Hypothalamus (tissue), 51 donors: ENCODE measurements around the gene EPHB1.
A peak's percentile ranks its signal among the peaks of the same experiment; 100 is the strongest.
"Not testable (repeated sequence)": the region's sequence is repeated elsewhere in the genome, so short reads cannot be mapped to it uniquely, and the experiment has no call there.

Source experiments
- DNase-seq, 51 donors: peaks; one replicate each; lab custom pipeline; 2025; lab: John Stamatoyannopoulos, UW

The EPHB1 gene

DNA sequence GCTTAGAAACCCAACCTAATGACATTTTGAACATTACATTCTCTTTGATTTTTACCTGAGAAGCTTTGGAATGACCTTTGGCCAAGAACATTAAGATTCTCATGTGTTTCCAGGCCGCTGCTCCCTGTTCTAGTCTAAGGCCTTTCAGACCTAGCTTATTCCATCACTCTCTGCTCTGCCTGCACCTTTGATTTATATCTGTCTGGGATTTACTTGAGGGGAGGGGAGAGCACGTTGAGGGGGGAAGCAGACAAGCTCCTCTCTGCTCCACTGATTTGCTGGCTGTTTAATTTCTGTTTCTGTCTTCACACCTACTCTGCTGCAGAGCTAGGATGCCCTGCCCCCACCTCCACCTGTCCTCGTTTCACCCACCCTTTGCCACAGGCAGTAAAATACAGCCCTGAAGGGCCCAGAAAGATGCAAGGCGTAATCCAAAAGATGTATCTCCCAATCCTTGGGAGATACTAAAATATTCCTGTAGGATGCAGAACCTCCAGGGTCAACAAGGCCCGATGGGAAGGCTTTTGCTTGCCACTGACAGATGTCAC is 429.8 kb downstream of the EPHB1 start:
- peak in 1 of 51 donors; percentile 11 for DNase-seq

DNA sequence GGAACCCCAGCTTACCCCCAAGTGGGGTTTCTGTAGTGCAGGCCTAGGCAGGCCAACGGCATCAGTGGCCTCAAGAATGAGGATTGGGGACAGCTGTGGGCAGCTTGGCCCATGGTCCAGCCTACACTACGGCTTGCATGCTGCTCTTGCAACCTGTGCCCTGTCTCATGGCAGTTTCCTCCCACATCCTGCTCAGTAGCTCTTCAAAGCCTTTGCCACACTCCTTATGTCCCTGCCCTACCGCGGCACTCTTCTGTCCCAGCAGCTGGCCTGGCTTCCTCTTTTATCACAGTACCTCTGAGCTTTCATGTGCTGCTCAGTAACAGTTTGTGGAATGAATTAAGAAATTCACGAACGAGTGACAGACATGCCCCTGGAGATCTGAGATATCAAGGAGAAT is 431.0 kb downstream of the EPHB1 start:
- DNase-seq = peak in 2 of 51 donors; percentile 6 to 10

DNA sequence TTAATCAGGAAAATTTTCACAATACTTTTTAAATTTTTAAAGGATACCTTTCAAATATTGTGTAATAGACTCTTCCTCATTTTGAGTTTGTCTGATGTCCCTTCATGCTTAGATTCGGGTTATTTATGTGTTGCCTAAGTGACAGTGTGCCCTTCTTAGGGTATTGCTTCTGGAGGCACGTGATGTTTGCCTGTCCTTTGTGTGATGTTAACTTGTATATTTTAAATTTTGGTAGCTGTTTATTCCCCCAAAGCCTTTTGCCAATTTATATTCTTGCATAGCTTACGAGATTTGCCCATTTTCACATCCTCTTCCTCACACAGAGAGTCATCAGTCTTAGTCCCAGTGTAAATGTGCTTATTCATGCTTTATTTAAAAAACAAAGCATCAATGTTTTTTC is 433.1 kb downstream of the EPHB1 start:
- no peak for DNase-seq

DNA sequence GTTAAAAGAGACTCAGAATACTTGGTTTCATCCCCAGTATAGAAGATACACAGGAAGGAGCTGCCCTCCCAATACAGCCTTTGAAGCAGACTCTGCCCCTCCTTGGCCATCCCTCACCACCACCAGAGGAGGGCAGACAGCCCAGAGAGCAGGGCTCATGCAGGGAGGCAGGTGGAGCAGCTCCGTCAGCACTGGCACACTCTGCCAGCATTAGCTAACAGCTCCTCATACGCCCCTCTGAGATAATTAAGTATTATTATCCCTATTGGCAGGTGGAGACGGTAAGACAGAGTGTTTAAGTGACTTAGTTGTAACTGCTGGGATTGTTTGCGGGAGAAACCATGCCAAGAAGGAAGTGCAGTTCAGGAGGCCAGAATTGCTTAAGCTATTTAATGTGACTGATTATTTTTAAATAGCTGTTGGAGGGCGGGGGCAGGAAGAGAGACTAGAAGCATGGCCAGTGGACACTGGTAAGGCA is 434.0 kb downstream of the EPHB1 start:
- peak in 4 of 51 donors; percentile 2 to 21 (median 14) for DNase-seq

DNA sequence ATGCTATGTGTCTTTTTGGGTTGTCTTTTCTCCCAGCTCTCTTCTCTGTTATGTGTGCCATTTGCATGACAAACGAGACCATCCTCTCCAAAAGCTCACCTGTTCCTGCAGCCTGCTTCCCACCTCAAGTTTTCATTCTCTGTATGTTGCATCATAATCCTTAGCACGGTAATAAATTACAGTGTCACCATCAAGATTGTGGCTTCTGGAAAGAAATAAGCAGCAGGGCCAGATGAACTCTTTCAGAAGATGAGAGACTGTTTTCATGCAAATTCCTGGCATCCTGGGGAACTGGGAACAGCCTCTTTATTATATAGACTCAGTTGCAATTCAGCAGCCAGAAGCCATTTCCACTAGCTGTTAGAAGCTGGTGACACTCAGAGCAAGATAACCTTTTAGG is 436.7 kb downstream of the EPHB1 start:
- peak in 1 of 51 donors; percentile 18 for DNase-seq

DNA sequence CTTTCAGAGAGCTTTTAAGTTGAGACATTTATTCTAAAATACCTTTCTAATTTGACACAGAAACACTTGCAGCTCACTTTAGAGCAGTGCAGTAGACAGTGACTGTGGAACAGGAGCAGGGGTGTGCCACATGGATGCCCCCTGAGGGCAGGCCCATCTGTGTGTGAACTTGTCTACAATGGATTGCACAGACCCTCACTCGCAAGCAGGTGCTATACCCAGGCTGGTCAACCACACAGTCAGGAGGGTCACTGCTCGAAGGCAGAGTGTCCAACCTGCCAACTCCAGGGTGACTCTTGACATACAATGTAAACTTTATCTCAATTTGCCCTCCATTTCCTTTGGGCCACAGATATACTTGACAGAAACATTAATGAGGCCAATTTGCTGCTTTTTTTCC is 437.2 kb downstream of the EPHB1 start:
- DNase-seq = no peak

DNA sequence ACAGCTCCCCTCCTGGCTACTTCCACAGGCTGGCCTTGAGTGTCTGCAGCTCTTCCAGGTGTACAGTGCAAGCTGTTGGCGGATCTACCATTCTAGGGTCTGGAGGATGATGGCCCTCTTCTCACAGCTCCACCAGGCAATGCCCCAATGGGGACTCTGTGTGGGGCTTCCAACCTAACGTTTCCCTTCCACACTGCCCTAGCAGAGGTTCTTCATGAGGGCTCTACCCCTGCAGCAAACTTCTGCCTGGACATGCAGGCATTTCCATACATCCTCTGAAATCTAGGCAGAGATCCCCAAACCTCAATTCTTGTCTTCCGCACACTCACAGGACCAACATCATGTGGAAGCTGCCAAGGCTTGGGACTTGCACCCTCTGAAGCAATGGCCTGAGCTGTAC is 438.4 kb downstream of the EPHB1 start:
- DNase-seq = not testable (repeated sequence)

DNA sequence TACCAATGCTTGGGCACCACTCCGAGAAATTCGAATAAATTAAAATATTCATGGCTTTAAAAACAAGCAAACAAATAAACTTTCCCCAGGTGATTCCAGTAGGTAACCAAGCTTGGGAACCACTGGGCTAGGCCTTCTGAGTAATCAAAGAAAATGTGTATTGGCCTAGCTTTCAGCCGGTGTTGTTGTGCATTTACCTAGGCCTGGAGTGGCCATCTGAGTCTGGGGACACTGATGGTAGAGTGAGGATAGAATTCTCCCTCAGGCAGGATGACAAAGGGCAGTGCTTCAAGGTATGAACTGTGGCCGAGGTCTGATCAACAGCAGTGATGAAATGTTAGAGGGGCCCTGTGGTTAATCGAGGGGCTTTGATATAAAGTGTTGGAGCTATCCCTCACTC is 440.5 kb downstream of the EPHB1 start:
- DNase-seq = no peak

DNA sequence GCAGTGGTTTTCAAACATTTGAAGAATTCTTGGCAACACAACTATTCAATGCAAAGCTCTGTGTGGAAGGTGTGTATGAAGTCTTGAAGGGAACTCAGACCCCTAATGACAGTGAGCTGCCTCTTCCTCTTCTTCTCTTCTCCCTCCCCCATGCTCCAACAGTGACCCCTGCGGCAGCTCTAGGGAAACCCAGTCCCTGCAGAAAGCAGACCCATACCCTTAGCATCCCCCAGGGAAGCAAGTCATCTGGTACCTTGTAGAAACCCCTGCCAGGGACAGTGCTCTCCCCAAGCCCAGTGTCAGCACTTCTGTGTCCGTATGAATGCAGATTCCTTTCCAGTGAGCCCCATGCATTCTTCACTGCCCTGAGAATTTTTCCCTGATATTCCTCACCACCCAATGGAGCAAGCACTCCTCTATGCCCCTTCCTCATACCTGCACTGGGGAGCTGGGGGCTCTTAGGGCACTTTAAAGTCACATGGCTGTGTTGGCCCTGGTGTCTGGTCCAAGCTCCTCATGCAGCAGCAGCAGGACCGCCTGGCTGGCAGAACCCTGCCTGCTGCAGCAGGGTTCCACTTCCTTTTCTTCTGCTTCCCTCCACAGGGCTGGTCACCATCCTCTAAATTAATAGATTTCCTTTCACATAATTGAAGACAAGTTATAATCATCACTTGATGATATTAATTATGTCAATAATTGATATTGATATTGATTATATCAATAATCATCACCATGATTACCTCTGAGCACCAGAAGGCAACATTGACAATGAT is 442.5 kb downstream of the EPHB1 start:
- DNase-seq = no peak

DNA sequence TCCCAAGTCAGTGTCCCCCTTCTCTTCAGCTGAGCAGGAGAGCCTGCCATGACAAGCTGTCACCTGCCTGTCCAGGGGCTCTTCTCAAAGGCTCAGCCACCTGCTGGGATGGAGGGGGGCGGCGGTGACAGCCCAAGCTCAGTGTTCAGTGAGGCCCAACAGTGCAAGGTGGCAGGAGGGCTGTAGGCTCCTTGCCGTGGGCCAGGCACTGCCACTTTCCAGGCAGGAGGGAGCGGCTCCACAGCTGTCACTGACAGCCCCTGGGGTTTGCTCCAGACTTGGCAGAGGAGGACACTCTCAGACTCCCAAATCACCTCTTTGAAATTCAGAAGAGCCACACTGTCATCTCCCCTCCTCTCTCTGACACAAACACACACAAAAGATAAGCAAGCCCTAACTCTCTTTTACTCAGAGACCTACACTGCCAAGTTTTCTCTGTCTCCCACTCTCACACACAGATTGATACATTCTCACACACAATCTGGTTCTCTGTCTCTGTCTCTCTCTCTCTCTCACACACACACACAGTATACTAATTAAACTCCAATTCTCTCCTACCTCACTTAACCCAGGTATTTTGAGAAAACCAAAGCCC is 443.3 kb downstream of the EPHB1 start:
- no peak for DNase-seq

DNA sequence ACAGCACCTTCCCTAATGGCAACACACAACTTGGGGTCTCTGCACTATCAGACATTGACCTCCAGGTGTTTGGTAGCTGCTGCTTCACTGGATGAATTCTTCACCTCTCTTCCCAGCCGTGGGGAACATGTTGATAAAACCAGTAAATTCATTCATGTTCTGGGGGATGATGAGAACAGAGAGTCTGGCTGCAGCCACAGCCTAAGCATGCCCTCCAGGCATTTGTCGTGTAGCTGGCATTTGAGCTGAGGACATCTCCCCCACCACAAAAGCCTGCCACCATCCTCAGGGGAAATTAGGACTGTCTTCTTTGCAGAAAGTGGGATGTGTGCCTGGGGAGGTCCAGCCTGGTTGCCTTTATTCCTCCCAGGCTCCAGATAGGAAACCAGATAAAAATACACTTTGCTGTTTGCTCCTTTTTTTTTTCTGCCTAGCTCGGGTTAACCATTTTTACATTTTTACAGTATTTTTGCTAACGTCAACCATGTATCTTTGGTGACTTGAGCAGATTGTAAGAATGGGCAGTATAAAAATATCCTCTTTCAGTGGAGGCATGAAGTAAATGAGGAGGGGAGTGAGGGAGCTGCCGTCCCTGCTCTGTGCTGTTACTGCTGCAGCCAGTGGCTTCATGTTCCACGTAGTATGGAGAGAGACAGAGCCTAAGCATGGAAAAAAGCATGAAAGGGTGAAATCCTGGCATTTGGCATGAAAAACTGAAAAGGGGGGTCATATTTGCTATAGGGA is 444.0 kb downstream of the EPHB1 start:
- no peak for DNase-seq

DNA sequence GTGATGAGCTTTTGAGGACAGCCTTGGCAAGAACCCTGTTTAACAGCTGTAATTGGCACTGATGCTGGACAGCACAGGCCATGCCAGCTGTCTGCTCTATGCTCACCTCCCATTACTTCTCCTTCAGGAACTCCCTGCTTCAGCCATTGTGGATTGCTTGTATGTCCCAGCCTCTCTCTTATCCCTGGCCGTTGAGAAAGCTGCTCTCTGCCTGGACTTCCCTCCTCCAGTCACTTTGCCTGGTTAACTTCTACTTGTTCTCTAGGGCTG is 444.5 kb downstream of the EPHB1 start:
- DNase-seq = no peak

DNA sequence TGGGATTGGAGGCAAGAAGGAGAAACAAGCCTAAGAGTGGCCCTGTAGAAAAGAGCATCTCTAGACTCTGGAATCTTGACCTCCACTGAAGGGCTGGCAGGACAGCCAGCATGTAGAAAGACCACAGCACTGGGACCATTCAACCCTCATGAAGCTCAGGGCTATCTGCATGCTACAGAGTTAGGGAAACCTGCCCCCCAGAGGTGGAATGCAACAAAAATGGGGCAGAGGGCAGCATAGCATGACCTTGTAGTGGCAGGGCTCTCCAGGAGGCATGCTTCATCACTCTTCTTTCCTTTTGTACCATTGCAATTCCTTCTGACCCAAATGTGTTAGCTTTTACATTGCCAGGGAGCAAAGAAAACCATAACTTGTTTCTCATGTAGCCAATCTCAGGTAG is 445.4 kb downstream of the EPHB1 start:
- DNase-seq = peak in 7 of 51 donors; percentile 3 to 28 (median 13)

DNA sequence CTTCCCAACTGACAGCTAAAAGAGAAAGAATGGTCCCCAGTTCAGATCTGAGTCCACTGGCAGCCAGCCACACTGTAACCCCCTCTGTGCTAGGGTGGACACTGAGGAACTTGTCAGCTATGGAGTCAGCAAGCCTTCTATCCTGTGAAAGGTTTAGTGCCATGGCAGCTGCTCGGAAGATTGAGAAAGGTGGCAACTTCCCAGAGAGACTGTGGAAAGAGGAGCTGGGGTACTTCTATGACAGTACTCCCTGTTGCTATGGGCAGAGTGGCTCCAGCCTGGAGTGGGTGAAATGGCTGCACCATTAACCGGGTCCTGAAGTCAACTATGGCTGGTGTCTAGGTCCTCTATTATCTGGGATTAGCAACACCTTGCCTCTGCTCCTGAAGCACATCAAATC is 447.2 kb downstream of the EPHB1 start:
- DNase-seq = no peak

DNA sequence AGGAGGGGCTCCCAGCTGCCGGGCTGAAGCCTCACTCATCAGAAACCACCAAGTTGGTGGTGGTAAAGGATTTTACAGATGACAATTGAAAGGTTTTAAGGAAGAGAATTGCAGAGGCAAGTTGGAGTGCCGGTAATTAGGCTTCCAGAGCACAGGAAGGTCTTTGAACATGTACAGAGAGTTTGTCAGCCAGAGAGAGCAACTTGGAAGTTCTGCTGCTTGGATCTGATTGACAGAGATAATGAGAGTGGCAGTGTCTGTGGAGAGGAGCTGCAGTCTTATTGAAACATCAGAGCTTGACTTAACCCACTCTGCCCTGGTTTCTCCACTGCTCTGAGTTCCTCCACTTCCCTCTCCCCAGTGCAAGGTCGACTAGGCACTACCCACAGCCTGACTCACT is 448.6 kb downstream of the EPHB1 start:
- DNase-seq = no peak

DNA sequence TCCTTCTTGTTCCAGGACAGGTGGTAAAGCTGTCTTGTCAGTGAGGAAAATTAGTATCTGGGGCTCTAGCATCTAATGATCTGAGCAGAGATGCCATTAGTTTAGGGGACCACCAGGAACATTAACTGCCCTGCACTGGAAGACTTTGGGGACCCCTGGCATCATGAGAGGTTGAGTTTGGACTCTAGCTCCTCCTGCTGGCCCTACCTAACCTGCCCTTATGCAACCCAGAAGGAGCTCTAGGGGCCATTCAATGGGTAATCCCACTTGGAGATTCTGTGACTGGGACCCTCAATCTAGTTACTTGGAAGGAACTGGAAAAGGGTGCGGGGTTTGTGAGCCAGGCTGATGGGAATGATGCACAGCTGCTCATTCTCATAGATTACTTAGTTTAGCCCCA is 451.0 kb downstream of the EPHB1 start:
- DNase-seq = no peak

DNA sequence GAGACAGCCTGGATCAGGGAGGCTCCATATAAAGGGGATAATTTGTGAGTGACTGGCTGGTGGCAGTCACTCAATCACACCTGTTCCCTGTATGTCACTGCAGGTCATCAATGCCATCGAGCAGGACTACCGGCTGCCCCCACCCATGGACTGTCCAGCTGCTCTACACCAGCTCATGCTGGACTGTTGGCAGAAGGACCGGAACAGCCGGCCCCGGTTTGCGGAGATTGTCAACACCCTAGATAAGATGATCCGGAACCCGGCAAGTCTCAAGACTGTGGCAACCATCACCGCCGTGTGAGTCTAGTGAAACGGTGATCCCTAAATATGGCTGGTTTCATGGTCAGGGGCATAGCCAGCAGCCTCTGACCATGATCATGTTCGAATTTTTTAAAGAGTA is 453.2 kb downstream of the EPHB1 start:
- DNase-seq = no peak

DNA sequence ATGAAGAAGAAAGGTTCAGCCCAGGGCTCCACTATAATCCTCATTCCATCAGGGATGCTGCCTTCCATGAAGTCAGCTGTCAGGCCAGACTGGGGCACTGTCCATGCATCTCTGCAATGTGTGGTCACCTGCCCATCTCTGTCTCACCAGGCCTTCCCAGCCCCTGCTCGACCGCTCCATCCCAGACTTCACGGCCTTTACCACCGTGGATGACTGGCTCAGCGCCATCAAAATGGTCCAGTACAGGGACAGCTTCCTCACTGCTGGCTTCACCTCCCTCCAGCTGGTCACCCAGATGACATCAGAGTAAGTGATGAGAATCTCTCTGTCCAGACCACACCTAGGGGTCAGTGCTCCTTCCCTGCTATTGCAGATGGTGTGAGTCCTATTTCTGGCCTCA is 454.1 kb downstream of the EPHB1 start:
- no peak for DNase-seq

DNA sequence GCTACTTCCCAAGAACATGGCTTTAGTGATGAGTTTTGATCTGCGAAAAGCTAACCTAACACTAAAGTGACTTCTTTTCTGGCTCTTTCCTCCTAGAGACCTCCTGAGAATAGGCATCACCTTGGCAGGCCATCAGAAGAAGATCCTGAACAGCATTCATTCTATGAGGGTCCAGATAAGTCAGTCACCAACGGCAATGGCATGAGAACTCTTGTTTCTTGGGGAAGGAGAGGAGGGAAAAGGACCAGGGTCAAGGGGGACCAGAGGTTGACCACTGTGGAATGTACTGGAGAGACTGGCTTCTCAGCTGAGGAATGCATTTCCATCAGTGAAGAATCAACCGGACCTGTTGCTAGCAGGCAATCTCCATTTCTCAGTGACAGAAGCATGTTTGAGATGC is 463.9 kb downstream of the EPHB1 start:
- DNase-seq = no peak

DNA sequence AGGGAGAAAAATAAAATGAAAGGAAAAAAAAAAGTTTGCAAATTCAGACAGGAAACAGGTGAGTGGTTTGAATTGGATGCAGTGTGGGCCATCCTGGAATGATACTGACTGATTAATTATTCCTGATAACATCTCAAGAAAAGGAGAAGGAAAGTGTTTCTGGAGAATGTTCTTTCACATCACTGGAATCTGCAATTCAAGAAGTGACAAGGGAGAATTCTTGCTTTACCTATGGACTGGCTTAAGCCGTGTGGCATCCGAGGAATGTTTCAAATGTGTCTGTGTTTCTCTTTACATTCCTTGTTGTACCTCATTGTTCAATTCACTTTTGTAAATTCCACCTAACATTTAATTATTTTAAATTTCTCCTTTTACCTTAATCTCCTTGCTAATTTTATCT is 465.0 kb downstream of the EPHB1 start:
- DNase-seq = no peak

DNA sequence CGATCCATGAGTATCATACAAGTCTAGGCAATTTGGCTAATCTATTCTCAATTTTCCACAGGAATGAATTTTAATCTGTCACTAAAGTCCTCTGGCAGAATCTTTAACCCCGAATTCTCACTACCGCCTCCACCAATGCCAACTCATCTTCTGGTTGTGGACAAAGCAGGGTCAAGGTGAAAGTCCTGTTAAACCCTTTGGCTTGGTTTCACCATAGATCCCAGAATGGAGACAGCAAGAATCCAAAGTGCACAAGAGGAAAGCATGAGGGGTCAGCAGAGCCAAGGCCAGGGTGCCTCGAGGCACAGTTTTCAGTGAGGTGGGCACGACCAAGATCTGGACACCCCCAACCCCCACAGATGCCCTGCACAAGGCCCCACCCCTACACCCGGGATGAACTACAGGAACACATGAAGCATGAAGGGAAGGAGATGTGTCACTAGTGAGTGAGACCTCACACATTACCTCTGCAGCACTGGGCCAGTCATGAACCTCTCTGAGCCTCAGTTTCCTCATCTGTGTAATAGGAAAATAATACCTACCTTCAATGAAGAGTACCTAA is 466.2 kb downstream of the EPHB1 start:
- no peak for DNase-seq
